Glomerular endothelial cell (primary cell): ENCODE data around the gene UPK1B. TPM values are rescaled to one million over a fixed set of nuclear protein-coding genes. Genes with fewer than 3 reads are reported as not detected.
"Not testable (repeated sequence)": the region's sequence is repeated elsewhere in the genome, so short reads cannot be mapped to it uniquely, and the experiment has no call there.

Experiments
- DNase-seq: peaks from one replicate; pipeline ENCODE4 v3.0.0-alpha.2; 2011; ENCODE audit warnings: low read depth, low spot score; ENCODE audit errors: extremely low read depth
- total RNA-seq: library from RNA; depleted of rRNA; stranded (reverse); fragments of >200 nt; gene quantifications from 2 replicates; pipeline ENCODE4 v1.2.3, GENCODE V29; 2015

Gene UPK1B
- total RNA-seq = 1.5 and 2.2 TPM in 2 replicates

DNA sequence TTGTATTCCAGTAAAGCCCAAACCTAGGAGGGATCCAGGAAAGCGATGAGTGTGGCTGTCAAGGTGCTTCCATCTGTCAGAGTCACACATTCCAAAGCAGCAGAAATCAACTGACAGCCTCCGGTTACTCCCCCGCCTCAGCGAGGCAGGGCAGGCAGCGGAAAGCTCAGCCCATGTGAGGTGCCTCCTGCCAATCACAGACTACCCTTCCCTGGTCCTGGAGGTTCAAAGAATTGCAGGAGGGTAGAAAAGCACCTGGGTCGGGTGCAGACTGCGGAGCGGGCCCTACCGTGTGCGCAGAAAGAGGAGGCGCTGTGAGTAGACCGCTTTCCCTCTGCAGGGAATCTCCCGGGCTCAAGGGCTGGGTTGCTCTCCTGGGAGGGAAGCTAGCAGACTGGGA lies at the start of gene UPK1B:
UPK1B (plus strand) TSS at position 274 of the 400 bp plus-strand sequence. CDS start 13,144 bp downstream, outside the sequence.
- no peak for DNase-seq

DNA sequence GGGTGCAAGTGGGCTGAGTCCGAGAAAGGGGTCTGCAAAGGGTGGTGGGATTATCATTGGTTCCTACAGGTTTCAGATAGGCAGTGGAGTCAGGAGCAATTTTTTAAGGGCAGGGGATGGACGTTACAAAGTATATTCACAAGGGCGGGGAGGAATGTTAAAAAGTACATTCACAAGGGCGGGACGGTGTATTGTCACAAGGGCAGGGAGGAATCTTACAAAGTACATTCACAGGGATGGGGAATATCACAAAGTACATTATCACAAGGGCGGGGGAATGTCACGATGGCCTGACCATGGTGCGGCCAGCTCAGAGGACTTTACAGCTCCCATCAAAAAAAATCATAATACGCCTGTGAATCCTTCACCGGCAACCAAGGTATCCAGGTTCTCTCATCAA lies 48.1 kb upstream of the UPK1B start:
- no peak for DNase-seq

DNA sequence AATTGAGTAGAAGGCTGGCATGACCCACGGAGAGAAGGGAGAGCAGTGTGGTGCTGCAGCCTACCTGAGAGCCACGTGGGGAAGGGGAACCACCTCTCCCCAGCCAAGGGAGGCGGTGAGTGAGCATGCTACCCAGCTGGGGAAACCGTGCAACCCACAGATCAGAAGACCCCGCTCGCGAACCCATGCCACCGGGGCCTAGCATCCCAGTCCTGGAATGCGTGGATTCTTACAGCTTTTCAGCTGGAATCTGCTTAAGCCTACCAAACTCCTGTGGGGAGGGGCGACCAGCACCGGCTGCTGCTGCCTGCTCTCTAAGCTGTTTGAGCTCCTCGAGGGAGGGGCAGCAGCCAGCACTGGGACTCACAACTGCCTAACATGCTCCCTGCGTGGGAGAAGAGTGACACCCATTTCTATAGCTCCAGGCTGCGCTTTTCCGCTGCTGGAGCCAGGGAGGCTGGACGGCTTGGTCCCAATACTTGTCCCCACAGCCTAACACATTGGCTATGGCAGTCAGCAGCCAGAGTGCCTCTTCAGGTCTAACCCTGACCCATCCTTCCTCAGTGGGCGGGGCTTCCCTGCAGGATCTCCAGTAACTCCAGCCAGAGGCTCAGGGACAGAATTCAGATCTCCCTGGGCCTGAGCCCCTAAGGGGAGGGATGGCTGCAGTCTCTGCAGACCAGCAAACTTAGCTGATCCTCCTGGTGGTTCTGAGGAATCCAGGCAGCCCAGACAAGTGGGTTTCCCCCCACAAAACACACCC lies 47.5 kb upstream of the UPK1B start:
- no peak for DNase-seq

DNA sequence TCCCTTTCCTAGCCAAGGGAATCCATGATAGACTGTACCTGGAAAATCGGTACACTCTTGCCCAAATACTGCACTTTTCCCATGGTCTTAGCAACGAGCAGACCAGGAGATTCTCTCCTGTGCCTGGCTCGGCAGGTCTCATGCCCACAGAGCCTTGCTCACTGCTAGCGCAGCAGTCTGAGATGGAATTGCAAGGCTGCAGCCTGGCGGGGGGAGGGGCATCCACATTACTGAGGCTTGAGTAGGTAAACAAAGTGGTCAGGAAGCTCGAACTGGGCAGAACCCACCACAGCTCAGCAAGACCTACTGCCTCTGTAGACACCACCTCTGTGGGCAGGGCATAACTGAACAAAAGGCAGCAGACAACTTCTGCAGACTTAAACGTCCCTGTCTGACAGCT lies 43.1 kb upstream of the UPK1B start:
- not testable (repeated sequence) for DNase-seq

DNA sequence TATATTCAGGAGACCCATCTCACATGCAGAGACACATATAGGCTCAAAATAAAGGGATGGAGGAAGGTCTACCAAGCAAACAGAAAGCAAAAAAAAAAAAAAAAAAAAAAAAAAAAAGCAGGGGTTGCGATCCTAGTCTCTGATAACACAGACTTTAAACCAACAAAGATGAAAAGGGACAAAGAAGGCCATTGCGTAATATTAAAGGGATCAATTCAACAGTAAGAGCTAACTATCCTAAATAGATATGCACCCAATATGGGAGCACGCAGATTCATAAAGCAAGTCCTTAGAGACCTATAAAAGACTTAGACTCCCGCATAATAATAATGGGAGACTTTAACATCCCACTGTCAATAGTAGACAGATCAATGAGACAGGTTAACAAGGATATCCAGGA lies 41.1 kb upstream of the UPK1B start:
- DNase-seq = not testable (repeated sequence)

DNA sequence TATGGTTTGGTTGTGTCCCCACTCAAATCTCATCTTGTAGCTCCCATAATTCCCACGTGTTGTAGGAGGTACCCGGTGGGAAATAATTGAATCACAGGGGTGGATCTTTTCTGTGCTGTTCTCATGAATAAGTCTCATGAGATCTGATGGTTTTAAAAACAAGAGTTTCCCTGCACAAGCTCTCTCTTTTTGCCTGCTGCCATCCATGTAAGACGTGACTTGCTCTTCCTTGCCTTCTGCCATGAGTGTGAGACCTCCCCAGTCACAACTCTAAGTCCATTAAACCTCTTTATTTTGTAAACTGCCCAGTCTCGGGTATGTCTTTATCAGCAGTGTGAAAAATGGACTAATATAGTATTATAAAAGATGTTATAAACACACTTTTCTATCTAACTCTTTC lies 34.0 kb upstream of the UPK1B start:
- DNase-seq = not testable (repeated sequence)

DNA sequence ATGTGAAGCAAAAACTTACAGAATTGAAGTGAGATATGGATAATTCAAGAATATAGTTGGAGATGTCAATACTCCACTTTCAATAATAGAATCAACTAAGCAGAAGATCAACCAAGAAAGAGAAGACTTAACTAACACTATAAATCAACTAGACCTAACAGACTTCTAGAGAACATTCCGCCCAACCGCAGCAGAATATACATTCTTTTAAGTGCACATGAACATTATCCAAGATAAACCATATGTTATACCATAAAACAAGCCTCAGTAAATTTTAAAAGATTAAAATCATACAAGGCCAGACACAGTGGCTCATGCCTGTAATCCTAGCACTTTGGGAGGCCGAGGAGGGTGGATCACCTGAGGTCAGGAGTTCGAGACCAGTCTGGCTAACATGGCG lies 32.9 kb upstream of the UPK1B start:
- DNase-seq = no peak

DNA sequence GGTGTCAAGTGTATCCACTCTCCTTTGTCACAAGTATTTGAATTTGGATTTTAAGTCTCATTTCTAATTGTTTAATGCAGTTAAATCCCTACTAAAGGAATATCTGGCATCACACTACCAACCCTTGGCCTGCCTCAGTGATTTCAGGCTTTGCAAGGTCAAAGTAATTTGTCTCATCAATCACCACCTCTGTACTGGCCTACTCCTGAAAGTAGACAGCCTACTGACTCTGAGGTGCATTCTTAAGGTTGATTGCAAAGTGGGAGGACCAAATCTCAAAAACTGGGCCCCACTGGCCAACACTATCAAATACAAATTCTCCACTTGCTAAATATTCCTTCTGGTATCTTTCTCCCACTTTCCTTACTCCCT lies 28.3 kb upstream of the UPK1B start:
- no peak for DNase-seq

DNA sequence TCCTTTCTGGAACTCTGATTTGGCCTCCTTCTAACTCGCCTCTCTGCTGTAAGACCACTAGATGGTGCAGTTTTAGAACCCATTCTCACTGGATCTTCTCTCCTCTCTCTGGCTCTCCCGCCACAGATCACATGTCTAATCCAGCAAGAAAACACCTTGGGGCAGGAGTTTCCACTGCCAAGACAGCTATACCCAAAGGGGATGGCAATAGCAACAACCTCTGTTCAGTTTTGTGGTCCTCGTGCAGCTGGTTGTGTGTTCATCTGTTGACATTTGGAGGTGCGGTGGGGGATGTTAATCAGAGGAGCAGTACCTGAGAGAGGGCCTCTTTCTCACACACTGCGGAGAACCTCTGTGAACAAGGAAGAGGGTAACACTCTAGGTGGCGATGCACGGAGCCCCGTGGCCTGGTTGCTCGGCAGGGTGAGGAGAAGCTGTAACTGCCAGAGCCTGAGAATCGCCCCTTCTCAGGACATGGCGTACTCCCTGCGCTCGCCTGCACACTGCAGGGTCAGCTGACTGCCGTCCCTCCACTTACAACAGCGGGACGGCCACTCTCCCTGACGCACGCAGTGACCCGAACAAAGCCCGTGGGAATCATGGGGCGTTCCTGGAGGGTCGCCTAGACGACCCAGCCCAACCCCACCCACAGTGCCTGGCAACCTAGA lies 27.8 kb upstream of the UPK1B start, which contains the start of gene TEX55:
TEX55 (plus strand) TSS at position 666 of the 668 bp plus-strand sequence. CDS start 25 bp downstream, outside the sequence.
- no peak for DNase-seq

DNA sequence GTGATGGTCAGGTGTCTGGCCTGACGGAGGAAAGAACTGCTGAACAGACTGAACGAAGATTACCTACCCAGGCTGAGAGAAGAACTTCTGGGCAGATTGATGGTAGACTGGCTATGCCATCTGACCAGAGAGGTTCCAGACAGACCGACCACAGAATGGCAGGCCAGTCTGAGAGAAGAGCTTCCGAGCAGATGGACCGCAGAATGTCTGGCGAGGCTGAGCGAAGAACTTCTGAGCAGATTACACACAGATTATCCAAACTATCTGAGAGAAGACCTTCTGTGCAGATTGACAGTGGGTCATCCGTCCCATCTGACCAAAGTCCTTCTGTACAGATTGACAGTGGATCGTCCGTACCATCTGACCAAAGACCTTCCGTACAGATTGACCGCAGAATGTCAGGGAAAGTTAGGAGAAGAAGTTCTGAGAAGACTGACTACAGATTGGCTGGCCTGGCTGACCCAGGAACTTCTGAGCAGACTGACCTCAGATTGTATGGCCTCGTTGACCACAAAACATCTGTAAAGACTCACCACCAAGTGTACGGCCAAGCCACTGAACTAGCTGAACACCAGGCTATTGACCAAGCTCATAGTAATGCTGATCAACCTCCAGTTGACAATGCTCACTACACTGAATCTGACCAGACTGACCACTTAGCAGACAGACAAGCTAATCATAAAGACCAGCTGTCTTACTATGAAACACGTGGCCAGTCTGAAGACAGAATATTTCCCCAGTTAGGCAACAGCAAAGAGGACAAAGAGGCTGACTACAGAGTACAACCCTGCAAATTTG lies 26.6 kb upstream of the UPK1B start:
- DNase-seq = no peak

DNA sequence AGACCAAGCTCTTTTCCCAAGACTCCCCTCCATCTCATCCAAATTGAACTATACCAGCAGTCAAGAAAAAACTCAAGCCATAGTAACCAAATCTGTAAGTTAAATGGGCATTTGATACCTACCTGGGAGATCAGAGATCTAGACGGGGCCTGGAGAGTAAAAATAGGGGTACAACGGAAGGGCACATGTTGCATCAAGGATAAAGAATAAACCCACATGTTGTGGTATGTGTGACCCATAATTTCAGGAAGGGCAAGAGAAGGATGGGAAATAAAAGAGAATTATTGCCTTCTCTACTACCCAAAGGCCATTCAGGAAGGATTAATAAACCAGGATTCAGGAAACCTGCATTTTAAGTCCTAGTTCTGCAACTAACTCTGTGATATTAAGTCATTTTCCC lies 25.9 kb upstream of the UPK1B start:
- DNase-seq = no peak

DNA sequence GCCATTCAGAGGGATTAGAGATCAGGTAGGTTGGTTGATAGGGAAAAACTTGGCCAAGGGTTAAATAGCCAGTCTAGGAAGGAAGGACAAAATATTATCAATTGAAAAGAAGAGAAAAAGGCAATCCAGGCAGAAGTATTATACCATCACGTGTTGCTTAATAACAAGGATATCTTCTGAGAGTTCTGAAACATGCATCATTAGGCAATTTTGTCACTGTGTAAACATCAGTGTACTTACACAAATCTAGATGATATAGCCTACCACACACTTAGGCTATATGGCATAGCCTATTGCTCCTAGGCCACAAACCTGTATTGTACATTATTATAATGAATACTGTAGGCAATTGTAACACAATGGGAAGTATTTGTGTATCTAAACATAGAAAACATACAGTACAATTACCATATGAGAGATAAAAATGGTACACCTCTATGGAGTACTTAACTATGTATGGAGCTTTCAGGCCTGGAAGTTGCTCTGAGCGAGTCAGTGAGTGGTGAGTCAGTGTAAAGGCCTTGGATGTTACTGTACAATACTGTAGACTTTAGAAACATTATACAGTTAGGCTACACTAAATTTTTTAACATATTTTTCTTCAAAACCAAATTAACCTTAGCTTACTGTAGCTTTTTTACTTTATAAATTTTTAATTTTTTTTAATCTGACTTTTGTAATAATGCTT lies 24.8 kb upstream of the UPK1B start:
- no peak for DNase-seq

DNA sequence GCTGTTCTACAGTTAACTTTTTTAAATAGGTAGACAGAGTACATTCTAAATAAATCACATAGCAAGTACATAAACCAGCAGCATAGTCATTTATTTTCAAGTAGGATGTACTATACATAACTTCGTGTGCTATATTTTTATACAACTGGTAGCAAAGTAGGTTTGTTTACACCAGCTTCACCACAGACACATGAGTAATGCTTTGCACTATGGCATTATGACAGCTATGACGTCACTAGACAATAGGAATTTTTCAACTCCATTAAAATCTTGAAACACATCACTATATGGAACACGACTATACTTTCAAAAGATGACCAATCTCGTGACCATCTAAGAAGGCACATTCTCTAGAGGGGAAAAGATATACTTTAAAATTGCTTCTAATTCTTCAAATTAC lies 23.9 kb upstream of the UPK1B start:
- DNase-seq = no peak

DNA sequence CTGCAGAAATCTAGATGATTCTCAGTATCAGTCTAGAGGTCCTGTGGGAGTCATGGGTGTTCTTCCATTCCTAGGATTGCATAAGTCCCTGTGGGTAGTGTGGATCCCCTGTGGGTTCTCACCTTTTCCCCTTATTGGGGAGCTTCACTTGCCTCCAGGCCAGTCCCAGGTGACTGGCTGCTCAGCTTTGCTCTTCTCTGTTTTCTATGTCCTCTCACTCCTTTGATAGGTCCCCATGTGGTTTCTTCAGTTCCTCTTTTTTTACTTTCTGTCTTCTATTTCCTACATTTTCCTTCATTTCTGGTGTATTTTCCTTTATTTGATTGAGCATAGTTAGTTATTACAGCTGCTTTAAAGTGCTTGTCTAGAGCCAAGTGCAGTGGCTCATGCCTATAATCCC lies 16.5 kb upstream of the UPK1B start:
- no peak for DNase-seq

DNA sequence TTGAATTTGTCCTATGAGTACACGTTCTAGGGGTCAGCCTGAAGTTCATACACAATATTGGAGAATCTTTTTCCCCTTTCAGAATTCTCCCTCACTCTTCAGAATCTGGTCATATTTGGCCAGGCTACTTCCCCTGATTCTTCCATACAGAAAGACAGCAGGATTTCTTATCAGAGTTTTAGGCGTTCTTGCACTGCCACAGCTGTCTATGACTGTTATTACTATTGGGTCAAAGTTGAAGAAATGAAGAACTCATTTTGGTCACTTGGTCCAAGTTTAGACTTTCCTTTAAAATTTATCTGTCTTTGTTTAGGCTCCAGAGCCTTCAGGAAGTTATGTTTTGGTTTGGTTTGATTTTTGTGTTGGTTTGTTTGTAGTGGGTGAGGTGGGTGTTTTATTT lies 15.4 kb upstream of the UPK1B start:
- no peak for DNase-seq

DNA sequence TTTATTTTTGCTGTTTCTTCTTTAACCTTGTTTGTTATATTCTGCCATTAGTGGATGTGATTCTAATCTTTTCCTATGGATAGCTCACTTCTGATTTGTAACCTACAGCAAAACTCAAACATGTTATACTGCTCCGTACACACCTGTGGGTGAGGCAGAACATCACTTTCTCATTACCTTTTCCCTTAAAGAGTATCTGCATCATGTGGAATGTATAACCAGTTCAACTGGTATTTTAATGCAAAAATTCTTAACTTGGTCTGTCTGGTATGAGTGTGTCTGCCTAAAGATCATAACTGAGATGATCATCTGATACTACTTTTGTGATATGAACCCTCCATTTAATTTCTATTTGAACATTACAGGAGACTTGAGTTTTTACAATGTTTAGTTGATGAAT lies 13.0 kb upstream of the UPK1B start:
- no peak for DNase-seq

DNA sequence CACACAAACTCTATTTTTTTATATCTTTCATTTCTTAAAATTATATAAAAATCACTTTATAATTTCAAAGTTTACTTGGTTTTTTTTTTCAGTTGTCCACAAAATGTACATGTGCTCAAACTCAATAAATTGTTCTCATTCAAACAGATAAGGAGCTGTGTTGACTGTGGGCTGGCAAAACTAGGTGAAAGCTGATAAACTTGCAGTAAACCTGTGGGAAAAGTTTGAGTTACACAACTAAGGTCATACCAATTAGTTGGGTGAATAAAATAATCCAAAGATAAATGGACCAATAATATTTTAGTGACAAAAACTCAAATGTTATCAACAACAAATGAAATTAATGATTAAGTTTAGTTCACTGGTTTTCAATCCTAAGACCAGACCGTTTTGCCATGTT lies 12.6 kb upstream of the UPK1B start:
- no peak for DNase-seq

DNA sequence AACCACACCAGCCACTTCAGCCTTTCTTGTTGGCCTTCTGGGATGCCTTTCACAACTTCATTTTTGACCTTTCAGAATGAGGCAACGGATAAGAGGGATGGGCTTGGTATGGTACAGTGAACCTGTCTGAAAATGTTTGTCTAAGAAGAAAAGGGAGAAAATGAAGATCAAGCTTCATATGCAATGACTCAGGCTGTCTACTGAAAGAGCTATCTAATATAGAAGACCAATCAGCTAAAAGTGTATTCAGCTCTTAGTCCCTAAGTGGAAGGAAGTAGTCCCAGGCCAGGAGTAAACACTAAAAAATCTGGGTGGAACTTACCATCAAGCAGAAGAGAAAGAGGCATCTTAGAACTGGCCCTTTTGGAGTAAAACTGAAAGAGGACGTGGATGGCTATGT lies 12.2 kb upstream of the UPK1B start:
- no peak for DNase-seq

DNA sequence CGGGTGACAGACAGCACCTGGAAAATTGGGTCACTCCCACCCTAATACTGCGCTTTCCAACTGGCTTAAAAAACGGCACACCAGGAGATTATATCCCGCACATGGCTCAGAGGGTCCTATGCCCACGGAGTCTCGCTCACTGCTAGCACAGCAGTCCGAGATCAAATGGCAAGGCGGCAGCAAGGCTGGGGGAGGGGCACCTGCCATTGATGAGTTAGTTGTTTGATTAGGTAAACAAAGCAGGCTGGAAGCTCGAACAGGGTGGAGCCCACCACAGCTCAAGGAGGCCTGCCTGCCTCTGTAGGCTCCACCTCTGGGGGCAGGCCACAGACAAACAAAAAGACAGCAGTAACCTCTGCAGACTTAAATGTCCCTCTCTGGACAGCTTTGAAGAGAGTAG lies 8.7 kb upstream of the UPK1B start:
- not testable (repeated sequence) for DNase-seq

DNA sequence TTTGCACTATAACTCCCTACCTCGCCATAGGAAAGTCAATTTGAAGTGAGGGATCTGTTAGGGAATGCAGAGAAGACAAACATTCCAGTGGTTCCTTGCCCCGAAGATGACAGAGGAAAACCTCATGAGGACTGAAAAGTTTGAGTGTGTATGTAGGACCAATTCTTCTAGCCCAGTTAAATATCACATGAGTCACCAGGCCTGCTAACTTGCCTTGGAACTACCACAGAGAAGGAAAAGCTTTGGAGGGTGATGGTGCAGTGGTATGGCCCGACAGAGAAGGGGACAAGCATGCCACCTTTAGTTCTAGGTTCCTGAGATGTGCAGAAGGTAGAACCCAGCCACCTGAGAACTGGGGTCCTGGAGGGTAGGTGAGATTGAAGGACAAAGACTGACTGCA lies 2.6 kb upstream of the UPK1B start:
- no peak for DNase-seq
